Esophagus squamous epithelium (tissue), 5 donors: Measurements from ENCODE around the gene XKR8. TPM values are rescaled to one million over a fixed set of nuclear protein-coding genes. Genes with fewer than 3 reads are reported as not detected.

Source experiments
- DNase-seq: peaks from one replicate; lab custom pipeline; 2025; lab: John Stamatoyannopoulos, UW
- H3K27ac ChIP-seq, 4 donors: fragments of 200-600 bp; sonication (generic); one replicate each; pipeline ENCODE4 v1.5.1; 2016 to 2019; ENCODE audit warnings: mild to moderate bottlenecking in 1 of 4
- H3K27me3 ChIP-seq, 4 donors: fragments of 200-600 bp; sonication (generic); 1 replicate in 3 of 4; 2 replicates in 1 of 4; pipeline versions ENCODE4 v1.5.1 to v1.6.0; 2017 to 2021; ENCODE audit warnings: antibody characterized with exemption in 1 of 4
- H3K36me3 ChIP-seq, 3 donors: fragments of 200-600 bp; sonication (generic); one replicate each; pipeline ENCODE4 v1.5.1; 2016 to 2019
- H3K4me1 ChIP-seq, 3 donors: fragments of 200-600 bp; sonication (generic); one replicate each; pipeline ENCODE4 v1.5.1; 2017 to 2019
- H3K4me3 ChIP-seq, 4 donors: fragments of 200-600 bp; sonication (generic); 1 replicate in 3 of 4; 2 replicates in 1 of 4; pipeline ENCODE4 v1.5.1; 2016 to 2019; ENCODE audit warnings: mild to moderate bottlenecking in 2 of 4, moderate library complexity in 1 of 4
- H3K9me3 ChIP-seq, 3 donors: fragments of 200-600 bp; sonication (generic); one replicate each; pipeline ENCODE4 v1.5.1; 2016 to 2019
- CTCF ChIP-seq, 6 experiments: fragments of 450-650 bp in 4 of 6; fragments of 200-600 bp in 2 of 6; sonication (generic) in 2 of 6; IDR thresholded peaks; one replicate each; pipeline ENCODE4 v1.5.1; 2016 to 2019; ENCODE audit warnings: antibody characterized with exemption in 6 of 6, mild to moderate bottlenecking in 4 of 6, moderate library complexity in 4 of 6
- POLR2A ChIP-seq, 4 donors: fragments of 450-650 bp; IDR thresholded peaks; one replicate each; pipeline ENCODE4 v1.6.1; 2017; ENCODE audit warnings: antibody characterized with exemption in 4 of 4, mild to moderate bottlenecking in 4 of 4, moderate library complexity in 3 of 4
- WGBS, 2 donors: methylation state at CpG; one replicate each; pipeline ENCODE4 v1.1.5; 2018; 5-methylcytosine and 5-hydroxymethylcytosine counted together
- intact Hi-C: fragments of 100-400 bp; cut with DNase I; formaldehyde crosslinking; loops from one replicate; pipeline ENCODE4 v1.15.0; 2022
- total RNA-seq, 4 donors: library from RNA; depleted of rRNA; stranded (reverse); fragments of >200 nt; gene quantifications; one replicate each; pipeline ENCODE4 v1.1.0, GENCODE V29; 2016
- donor health status: DM: yes; HTN: yes; CAD: no.

XKR8 gene
- total RNA-seq, 4 donors from 2014 or later: 2.9 to 6.2 (median 4.3) TPM

- DNase-seq: no peak
- Histone ChIP-seq H3K27me3 (peaks cover 0 to 28% (median 0%) of the 10 kb centered on the region in 4 donors), H3K4me3 (no peak overlapping the region), H3K27ac (no peak overlapping the region), H3K4me1 (peaks cover 0 to 12% (median 0%) of the 10 kb centered on the region in 3 donors), H3K9me3 (no peaks in the 10 kb centered on the region), H3K36me3 (no peaks in the 10 kb centered on the region)
- intact Hi-C loops: no loop called here
- TF ChIP-seq CTCF (IDR thresholded peaks at IDR 0.05) (no peak), POLR2A (IDR thresholded peaks at IDR 0.05) (no peak)
- WGBS, 2 donors: 83 to 90% methylated on average over 4 to 5 of the region's 5 CpGs
These were observed 23.4 kb upstream of the XKR8 start for GRCh38 chr1:27936370-27936769.

GRCh38 chr1:27937524-27937836, 22.3 kb upstream of the XKR8 start:
- Histone ChIP-seq H3K36me3 (no peaks in the 10 kb centered on the region), H3K4me3 (no peak overlapping the region), H3K27me3 (peaks cover 0 to 28% (median 0%) of the 10 kb centered on the region in 4 donors), H3K4me1 (peaks cover 0 to 12% (median 0%) of the 10 kb centered on the region in 3 donors), H3K27ac (no peak overlapping the region), H3K9me3 (no peaks in the 10 kb centered on the region)
- DNase-seq: no peak
- TF ChIP-seq POLR2A (IDR thresholded peaks at IDR 0.05) (no peak), CTCF (IDR thresholded peaks at IDR 0.05) (no peak)
- intact Hi-C loops: no loop called here
- 64 to 80% methylated on average over 1 of the region's 1 CpG for WGBS, 2 donors

DNA sequence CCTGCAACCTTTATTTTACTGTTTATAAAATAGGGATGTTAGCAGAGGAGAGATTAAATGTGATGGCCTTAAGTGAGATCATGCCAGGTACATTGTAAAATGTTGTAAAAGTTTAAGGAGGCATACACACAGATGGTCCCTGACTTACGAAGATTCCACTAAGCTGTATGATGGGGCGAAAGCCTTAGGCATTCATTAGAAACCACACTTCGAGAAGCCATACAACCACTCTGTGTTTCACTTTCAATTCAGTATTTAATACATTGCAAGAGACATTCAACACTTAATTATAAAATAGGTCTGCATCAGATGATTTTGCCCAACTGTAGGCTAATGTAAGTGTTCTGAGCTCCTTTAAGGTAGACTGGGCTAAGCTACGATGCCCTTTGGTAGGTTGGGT, 21.3 kb upstream of the XKR8 start:
- peaks cover 0 to 12% (median 0%) of the 10 kb centered on the region in 3 donors for H3K4me1 ChIP-seq
- TF ChIP-seq POLR2A (IDR thresholded peaks at IDR 0.05): no peak
- peaks cover 0 to 28% (median 0%) of the 10 kb centered on the region in 4 donors for H3K27me3 ChIP-seq
- H3K9me3 ChIP-seq: no peaks in the 10 kb centered on the region
- H3K36me3 ChIP-seq: no peaks in the 10 kb centered on the region
- no peak overlapping the region for H3K27ac ChIP-seq
- DNase-seq: no peak
- WGBS, 2 donors: 79 to 81% methylated on average over 4 of the region's 4 CpGs
- no peak overlapping the region for H3K4me3 ChIP-seq
- intact Hi-C loops: no loop called here

- TF ChIP-seq POLR2A (IDR thresholded peaks at IDR 0.05) (no peak), CTCF (IDR thresholded peaks at IDR 0.05) (peak in 2 of 6 experiments; percentile 21 to 24)
- WGBS, 2 donors: 24 to 60% methylated on average over 3 to 4 of the region's 6 CpGs
- no peak for DNase-seq
These were observed 19.5 kb upstream of the XKR8 start for GRCh38 chr1:27940297-27940696.

DNA sequence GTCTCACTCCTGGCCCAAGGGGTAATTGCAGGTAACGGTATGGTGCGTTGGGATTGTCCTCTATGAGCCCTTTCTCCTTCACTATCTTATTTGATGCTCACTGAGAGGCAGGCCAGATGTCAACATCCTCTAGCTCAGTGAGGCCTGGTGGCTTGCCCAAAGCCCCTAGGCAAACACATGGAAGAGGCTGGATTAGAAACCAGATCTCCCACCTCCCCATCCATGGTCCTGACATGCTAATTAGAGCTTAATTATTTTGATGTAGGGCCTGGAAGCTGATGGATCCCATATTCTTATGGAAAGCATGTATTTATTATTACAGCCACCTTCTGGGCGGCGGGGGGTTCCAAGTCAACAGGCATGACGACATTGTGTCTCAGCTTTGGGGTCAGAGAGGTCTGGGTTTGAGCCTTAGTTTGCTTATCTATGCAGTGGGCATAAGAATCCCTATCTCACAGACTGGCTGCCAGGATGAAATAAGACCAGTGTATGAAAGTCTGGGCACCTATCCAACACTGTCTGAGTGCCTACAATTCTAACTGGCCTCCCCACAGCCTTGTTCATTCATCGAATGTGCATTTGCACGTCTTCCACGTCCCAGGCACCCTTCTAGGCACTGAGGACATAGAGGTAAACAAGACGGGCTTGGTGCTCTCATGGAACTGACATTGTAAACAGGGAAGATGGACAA, 18.8 kb upstream of the XKR8 start:
- intact Hi-C loops: no loop called here
- no peak for DNase-seq
- Histone ChIP-seq H3K9me3 (no peaks in the 10 kb centered on the region), H3K27me3 (peaks cover 0 to 8% (median 0%) of the 10 kb centered on the region in 4 donors), H3K27ac (no peak overlapping the region), H3K36me3 (no peaks in the 10 kb centered on the region), H3K4me3 (no peak overlapping the region), H3K4me1 (no peaks in the 10 kb centered on the region)
- TF ChIP-seq POLR2A (IDR thresholded peaks at IDR 0.05) (no peak), CTCF (IDR thresholded peaks at IDR 0.05) (no peak)
- 85 to 91% methylated on average over 8 to 9 of the region's 9 CpGs for WGBS, 2 donors

More at GRCh38 chr1:27940297-27940696, 19.5 kb upstream of the XKR8 start:
- H3K4me3 ChIP-seq: no peak overlapping the region
- no peaks in the 10 kb centered on the region for H3K9me3 ChIP-seq
- intact Hi-C loops: no loop called here
- peaks cover 0 to 4% (median 0%) of the 10 kb centered on the region in 3 donors for H3K4me1 ChIP-seq
- peaks cover 0 to 13% (median 0%) of the 10 kb centered on the region in 4 donors for H3K27me3 ChIP-seq
- H3K36me3 ChIP-seq: no peaks in the 10 kb centered on the region
- H3K27ac ChIP-seq: no peak overlapping the region
